ENCODE measurements around the gene CD200R1L. TPM values are rescaled to one million over a fixed set of nuclear protein-coding genes. Genes with fewer than 3 reads are reported as not detected.
"Not testable (repeated sequence)": the region's sequence is repeated elsewhere in the genome, so short reads cannot be mapped to it uniquely, and the experiment has no call there.

Gene CD200R1L, protein sequence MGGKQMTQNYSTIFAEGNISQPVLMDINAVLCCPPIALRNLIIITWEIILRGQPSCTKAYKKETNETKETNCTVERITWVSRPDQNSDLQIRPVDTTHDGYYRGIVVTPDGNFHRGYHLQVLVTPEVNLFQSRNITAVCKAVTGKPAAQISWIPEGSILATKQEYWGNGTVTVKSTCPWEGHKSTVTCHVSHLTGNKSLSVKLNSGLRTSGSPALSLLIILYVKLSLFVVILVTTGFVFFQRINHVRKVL
- not detected for total RNA-seq
- long read RNA-seq: 0 reads

DNA sequence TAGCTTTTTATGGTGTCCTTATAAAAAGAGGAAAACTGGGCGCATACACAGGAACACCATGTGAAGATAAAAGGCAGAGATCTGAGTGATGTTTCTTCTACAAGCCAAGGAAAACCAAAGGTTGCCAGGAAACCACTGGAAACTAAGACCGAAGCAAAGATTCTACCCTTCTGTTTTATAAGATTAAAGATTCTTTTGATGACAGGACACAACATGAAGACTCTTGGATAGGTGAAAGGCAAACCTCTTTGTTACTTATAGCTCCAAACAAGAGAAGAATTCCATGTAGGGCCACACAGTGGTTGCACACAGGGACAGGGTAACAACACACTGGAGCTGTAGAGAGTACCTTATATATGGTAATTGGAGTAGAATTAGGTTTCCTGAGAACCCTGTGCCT, at the start of gene CD200R1L:
TSS of gene CD200R1L (minus strand) at position 101 of the 400 bp plus-strand sequence. CDS start 17,497 bp downstream, outside the sequence.
- no peak for DNase-seq (ENCODE audit: low spot score)
- intact Hi-C loops (cut with DNase I): no loop called here

DNA sequence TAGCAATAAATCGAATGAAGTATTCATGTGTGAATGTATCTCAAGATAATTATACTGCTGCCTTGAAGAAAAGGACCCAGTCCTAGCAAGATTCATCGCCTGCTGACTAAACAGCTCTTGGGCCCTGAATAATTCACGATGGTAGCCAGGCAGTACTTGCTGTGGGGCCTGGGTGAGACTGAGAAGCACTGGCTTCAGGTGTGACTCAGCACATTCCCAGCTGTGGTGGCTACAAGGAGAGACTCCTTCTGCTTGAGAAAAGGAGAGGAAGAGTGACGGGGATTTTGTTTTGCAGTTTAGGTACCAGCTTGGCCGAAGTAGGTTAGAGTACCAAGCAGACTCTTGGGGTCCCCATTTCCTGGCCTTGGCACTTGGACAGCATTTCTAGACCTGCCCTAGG, 47.6 kb upstream of the CD200R1L start:
- intact Hi-C loops (cut with DNase I): no loop called here
- no peak for DNase-seq (ENCODE audit: low spot score)

GRCh38 chr3:112889357-112889756, 42.7 kb upstream of the CD200R1L start:
- intact Hi-C loops (cut with DNase I): no loop called here
- no peak for DNase-seq (ENCODE audit: low spot score)

DNA sequence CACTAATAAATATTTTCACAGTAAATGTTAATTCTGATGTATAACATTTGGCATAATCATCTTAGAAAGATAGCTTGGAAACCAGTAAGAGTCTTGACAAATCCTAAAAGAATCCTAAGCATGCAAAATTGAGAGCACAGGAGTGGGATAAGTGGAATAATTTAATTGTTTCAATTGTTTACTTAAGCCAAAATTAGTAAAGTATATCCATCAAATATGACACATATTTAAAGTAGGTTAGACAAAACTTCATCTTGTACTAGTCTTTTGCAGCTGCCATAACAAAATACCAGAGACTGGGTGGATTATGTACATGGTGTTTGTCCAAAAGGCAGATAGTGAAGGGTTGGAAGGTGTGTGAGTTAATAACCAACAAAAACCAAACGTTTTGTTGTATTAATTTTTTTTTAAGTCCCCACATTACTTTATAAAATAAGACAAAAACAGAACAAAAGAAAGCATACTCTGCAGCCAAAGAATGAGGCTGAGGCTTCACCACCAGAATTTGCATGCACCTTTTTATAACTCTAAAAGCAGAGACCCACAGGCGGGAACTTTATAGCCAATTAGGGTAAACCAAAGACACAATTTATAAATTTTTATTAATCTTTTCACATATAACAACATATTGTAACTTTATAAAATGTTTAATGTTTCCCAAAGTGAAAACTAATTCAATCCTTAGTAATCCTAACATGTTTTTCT, 41.9 kb upstream of the CD200R1L start:
- DNase-seq (ENCODE audit: low spot score): no peak
- intact Hi-C loops (cut with DNase I): no loop called here

- intact Hi-C loops (cut with DNase I): no loop called here
- DNase-seq (ENCODE audit: low spot score): no peak
Observed at GRCh38 chr3:112884678-112885290, 38.1 kb upstream of the CD200R1L start.

GRCh38 chr3:112881891-112882290, 35.2 kb upstream of the CD200R1L start:
- no peak for DNase-seq (ENCODE audit: low spot score)
- intact Hi-C loops (cut with DNase I): no loop called here

DNA sequence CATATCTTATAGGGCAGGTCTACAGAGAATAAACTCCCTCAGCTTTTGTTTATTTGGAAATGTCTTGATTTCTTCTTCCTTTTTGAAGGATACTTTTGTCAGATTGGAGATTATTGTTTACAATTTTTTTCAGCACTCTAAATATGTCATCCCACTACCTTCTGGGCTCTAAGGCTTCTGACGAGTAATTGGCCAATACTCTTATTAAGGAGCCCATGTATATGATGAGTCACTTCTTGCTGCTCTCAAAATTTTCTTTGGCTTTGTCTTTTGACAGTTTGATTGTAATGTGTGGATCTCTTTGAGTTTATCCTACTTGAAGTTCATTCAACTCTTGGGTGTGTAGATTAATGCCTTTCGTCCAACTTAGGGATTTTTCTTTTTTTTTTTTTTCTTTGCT, 28.9 kb upstream of the CD200R1L start:
- no peak for DNase-seq (ENCODE audit: low spot score)
- intact Hi-C loops (cut with DNase I): no loop called here

GRCh38 chr3:112874725-112875124, 28.1 kb upstream of the CD200R1L start:
- DNase-seq (ENCODE audit: low spot score): no peak
- intact Hi-C loops (cut with DNase I): no loop called here

DNA sequence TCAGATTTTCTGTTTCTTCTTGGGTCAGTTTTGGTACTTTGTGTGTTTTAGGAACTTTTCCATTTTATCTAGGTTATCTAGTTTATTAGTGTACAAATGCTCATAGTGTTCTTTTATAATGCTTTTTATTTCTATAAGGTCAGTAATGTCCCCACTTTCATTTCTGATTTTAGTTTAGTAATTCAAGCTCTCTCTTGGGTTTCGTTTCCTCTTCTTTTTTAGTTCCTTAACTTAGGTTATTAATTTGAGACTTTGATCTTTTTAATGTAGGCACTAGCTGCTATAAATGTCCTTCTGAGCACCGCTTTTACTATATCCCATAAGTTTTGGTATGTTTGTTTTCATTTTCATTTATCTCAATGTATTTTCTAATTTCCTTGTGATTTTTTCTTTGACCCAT, 27.0 kb upstream of the CD200R1L start:
- DNase-seq (ENCODE audit: low spot score): no peak
- intact Hi-C loops (cut with DNase I): no loop called here

- no peak for DNase-seq (ENCODE audit: low spot score)
- intact Hi-C loops (cut with DNase I): no loop called here
Observed at GRCh38 chr3:112871735-112872134, 25.1 kb upstream of the CD200R1L start.

DNA sequence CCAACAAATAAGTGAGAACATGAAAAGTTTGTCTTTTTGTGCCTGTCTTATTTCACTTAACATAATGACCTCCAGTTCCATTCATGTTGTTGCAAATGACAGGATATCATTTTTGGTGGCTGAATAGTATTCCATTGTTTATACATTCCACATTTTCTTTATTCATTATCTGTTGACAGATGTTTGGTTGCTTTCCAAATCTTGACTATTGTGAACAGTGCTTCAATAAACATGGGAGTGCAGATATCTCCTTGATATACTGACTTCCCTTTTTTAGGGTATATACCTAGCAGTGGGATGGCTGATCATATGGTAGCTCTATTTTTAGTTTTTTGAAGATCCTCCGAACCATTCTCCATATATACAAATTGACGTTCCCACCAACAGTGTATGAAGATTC, 19.1 kb upstream of the CD200R1L start:
- no peak for DNase-seq (ENCODE audit: low spot score)
- intact Hi-C loops (cut with DNase I): no loop called here

GRCh38 chr3:112860898-112861297, 14.2 kb upstream of the CD200R1L start:
- no peak for DNase-seq (ENCODE audit: low spot score)
- intact Hi-C loops (cut with DNase I): no loop called here

DNA sequence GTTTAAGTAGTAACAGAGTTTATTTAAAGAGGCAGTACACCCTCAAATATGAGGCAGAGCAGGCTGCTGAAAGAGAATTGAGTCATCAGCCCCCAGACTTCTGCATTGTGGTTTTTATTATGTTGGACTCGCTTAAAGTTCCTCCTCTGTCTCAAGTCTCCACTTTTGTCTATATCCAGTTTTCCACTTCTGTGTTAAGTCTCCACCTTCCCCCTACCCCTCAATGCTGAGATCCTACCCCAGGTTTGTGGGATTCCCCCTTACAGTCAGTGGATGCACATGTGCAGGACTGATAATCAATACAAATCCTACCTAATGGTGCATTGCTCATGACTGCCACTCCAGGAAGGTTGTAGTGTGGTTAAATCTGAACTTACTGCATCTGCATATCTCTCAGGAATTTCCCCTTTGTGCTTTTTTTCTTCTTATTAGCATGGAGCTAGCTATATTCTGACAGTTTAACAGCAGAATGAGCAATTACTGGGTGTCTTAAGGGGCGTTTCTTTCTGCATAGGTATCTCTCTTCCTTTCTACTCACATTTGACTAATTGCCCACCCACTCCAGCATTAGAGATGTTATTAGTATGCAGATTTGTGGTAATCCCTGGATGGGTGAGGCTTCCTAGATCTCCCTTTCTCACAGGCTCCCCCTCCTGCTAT, 11.9 kb upstream of the CD200R1L start:
- no peak for DNase-seq (ENCODE audit: low spot score)
- intact Hi-C loops (cut with DNase I): no loop called here

DNA sequence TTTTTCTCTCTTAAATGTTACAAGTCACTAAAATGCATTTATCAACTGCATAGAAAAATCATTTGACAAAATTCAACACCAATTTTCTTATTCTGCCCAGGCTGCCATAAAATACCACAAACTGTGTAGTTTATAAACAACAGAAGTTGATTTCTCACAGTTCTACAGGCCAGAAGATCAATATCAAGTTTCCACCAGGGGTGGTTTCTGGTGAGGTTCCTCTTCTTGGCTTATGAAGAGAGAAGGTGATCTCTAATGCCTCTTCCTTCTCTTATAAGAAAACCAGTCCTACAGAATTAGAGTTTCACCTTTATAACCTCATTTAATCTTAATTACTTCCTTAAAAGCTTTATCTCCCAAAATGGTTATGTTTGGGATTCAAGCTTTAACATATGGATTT, 10.9 kb upstream of the CD200R1L start:
- intact Hi-C loops (cut with DNase I): no loop called here
- DNase-seq (ENCODE audit: low spot score): no peak

DNA sequence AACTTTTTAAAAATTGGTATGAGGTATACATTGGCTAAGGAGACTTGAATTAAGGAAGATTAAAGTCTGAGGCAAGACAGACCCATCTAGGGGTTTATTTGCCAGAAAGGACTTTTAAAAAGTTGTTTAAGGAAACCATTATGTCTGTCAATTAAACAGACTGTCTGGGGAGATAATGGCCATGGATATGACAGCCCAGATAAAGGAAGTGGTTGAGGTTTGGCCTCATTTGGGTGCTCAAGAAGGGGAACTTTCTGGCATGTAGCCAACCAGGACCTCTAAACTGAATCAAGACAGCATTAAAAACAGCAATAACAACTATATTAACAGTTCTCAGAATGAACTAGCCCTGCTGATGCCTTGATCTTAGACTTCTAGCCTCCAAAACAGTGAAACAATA, 9.9 kb upstream of the CD200R1L start:
- intact Hi-C loops (cut with DNase I): no loop called here
- no peak for DNase-seq (ENCODE audit: low spot score)

DNA sequence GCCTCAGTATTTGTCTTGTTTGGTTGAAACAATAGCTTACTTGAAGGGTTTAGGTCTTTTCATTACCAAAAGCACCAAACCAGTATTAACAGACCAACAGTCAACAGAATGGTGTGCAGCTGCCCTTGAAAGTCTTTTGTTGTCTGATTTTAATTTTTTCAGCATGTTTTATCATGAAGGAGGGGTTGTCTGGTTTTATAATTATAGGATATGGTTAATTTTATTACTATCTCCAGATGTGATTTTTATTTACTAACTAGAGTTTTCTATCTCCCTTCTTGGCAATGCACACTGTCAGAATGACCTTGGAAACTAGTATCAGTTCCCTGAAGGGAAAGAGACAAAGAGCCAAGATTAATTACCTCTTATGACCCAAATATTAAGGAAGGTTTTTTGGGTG, 9.2 kb upstream of the CD200R1L start:
- intact Hi-C loops (cut with DNase I): no loop called here
- DNase-seq (ENCODE audit: low spot score): no peak

- intact Hi-C loops (cut with DNase I); DNase-seq (ENCODE audit: low spot score): not testable (repeated sequence)
Observed at GRCh38 chr3:112855074-112855473, 8.4 kb upstream of the CD200R1L start.

- intact Hi-C loops (cut with DNase I): no loop called here
- DNase-seq (ENCODE audit: low spot score): no peak
Observed at GRCh38 chr3:112848196-112848595, 1.5 kb upstream of the CD200R1L start.

GRCh38 chr3:112847692-112848091, 1.0 kb upstream of the CD200R1L start:
- DNase-seq (ENCODE audit: low spot score): no peak
- intact Hi-C loops (cut with DNase I): no loop called here

DNA sequence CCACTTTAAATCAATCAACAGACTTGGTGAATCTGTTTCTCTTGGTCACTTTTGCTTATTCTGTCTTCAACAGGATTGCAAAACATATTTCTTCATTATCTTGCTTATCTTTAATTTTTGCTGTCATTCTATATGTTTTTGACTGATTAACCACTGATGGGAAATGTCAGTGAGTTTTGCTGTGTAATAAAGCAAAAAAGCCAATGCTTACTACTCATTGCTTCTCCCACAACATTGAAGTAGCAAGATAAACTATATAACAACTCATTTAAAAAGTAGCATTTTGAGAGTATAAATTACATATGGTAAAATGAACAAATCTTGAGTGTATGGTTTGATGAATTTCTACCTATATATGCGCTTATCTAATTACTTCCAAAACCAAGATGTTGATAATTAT, 892 bp downstream of the CD200R1L start:
- intact Hi-C loops (cut with DNase I): no loop called here
- no peak for DNase-seq (ENCODE audit: low spot score)

GRCh38 chr3:112829046-112829445, 17.6 kb downstream of the CD200R1L start:
- no peak for DNase-seq (ENCODE audit: low spot score)
- intact Hi-C loops (cut with DNase I): no loop called here
